ENCODE data around the gene PTPN14. TPM values are rescaled to one million over a fixed set of nuclear protein-coding genes. Genes with fewer than 3 reads are reported as not detected.

Gene PTPN14
- total RNA-seq, 1 experiment from 2014 or later, result 209 TPM

- ATAC-seq (no peak), DNase-seq (ENCODE audit: low read depth, low spot score) (no peak)
- no peak overlapping the region for H3K4me3 ChIP-seq (ENCODE audit: low read depth in 2 of 2, low read length in 2 of 2)
- no peaks in the 10 kb centered on the region for H3K9me3 ChIP-seq (ENCODE audit: control insufficient read depth, insufficient read depth, low read depth, low read length)
- H3K27ac ChIP-seq (ENCODE audit: low read length), result peak overlapping the region; percentile 98
- in situ Hi-C loops (cut with HindIII; ENCODE audit: low pct_unique_long_range_greater_than_20kb, low sequenced_read_pairs) (no loop called here), intact Hi-C loops (cut with micrococcal nuclease; ENCODE audit: unreplicated experiment) (no loop called here)
- no TSS peak for BruUV-seq (replicated peaks)
- POLR2A ChIA-PET, result interaction anchor here (0.6 kb wide), 1 partner anchor 13 kb away, joined by 3 read pairs; no protein-coding TSS in a partner anchor
- no peaks in the 10 kb centered on the region for H3K27me3 ChIP-seq (ENCODE audit: control insufficient read depth, insufficient read depth, low read length)
- H3K4me1 ChIP-seq (ENCODE audit: control insufficient read depth, insufficient read depth, low read length), result peaks cover 81% of the 10 kb centered on the region
- CTCF ChIA-PET, result no interaction called here
- TF ChIP-seq TCF7L2 (IDR thresholded peaks at IDR 0.05; ENCODE audit: low read depth, low read length) (no peak), CTCF (IDR thresholded peaks at IDR 0.05) (no peak), REST (IDR thresholded peaks at IDR 0.05; ENCODE audit: insufficient read depth in 1 of 2, low read depth in 2 of 2, low read length in 1 of 2) (no peak), SIN3A (IDR thresholded peaks at IDR 0.05; ENCODE audit: borderline replicate concordance, insufficient read depth, low read depth, low read length) (no peak), POLR2AphosphoS5 (IDR thresholded peaks at IDR 0.05; ENCODE audit: low read depth, low read length) (no peak)
- peaks cover 5% of the 10 kb centered on the region; the same call in 1 of the 2 replicates for H3K36me3 ChIP-seq (ENCODE audit: control insufficient read depth, insufficient read depth, low read length)
These were observed 107.0 kb downstream of the PTPN14 start for GRCh38 chr1:214444182-214444939.

- H3K36me3 ChIP-seq (ENCODE audit: control insufficient read depth, insufficient read depth, low read length), result peaks cover 5% of the 10 kb centered on the region; the same call in 1 of the 2 replicates
- peak overlapping the region; percentile 98 for H3K27ac ChIP-seq (ENCODE audit: low read length)
- ATAC-seq (no peak), DNase-seq (ENCODE audit: low read depth, low spot score) (no peak)
- TF ChIP-seq POLR2AphosphoS5 (IDR thresholded peaks at IDR 0.05; ENCODE audit: low read depth, low read length) (no peak), SIN3A (IDR thresholded peaks at IDR 0.05; ENCODE audit: borderline replicate concordance, insufficient read depth, low read depth, low read length) (no peak), REST (IDR thresholded peaks at IDR 0.05; ENCODE audit: insufficient read depth in 1 of 2, low read depth in 2 of 2, low read length in 1 of 2) (no peak), TCF7L2 (IDR thresholded peaks at IDR 0.05; ENCODE audit: low read depth, low read length) (no peak), CTCF (IDR thresholded peaks at IDR 0.05) (no peak)
- H3K4me1 ChIP-seq (ENCODE audit: control insufficient read depth, insufficient read depth, low read length), result peaks cover 80% of the 10 kb centered on the region
- in situ Hi-C loops (cut with HindIII; ENCODE audit: low pct_unique_long_range_greater_than_20kb, low sequenced_read_pairs), result no loop called here
- POLR2A ChIA-PET, result interaction anchor here (0.6 kb wide), 1 partner anchor 31 kb away, joined by 3 read pairs; no protein-coding TSS in a partner anchor
- intact Hi-C loops (cut with micrococcal nuclease; ENCODE audit: unreplicated experiment), result no loop called here
- CTCF ChIA-PET, result no interaction called here
- no peak overlapping the region for H3K4me3 ChIP-seq (ENCODE audit: low read depth in 2 of 2, low read length in 2 of 2)
- no peaks in the 10 kb centered on the region for H3K27me3 ChIP-seq (ENCODE audit: control insufficient read depth, insufficient read depth, low read length)
- H3K9me3 ChIP-seq (ENCODE audit: control insufficient read depth, insufficient read depth, low read depth, low read length), result no peaks in the 10 kb centered on the region
- BruUV-seq (replicated peaks), result no TSS peak
These were observed 110.3 kb downstream of the PTPN14 start for GRCh38 chr1:214441119-214441518.

All from Panc1 (cell line).